ENCODE data around the gene SELENOI. TPM values are rescaled to one million over a fixed set of nuclear protein-coding genes. Genes with fewer than 3 reads are reported as not detected.
"Not testable (repeated sequence)": the region's sequence is repeated elsewhere in the genome, so short reads cannot be mapped to it uniquely, and the experiment has no call there.

Gene SELENOI
- total RNA-seq, 1 donor from 2014 or later, result 14.8 TPM

DNA sequence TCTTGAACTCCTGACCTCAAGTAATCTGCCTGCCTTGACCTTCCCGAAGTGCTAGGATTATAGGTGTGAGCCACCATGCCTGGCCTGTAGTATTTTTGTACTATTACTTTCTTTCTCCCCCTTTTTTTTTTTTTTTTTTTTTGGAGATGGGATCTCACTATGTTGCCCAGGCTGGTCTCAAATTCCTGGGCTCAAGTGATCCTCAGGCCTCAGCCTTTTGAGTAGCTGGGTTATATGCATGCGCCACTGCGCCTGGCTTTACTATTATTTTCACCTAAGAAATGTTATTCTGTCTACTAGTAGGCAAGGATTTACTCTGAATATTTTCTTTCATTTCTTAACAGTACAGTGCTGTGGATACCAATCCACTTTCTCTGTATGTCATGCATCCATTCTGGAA is 18.0 kb downstream of the SELENOI start:
- TF ChIP-seq, protein P1, sequence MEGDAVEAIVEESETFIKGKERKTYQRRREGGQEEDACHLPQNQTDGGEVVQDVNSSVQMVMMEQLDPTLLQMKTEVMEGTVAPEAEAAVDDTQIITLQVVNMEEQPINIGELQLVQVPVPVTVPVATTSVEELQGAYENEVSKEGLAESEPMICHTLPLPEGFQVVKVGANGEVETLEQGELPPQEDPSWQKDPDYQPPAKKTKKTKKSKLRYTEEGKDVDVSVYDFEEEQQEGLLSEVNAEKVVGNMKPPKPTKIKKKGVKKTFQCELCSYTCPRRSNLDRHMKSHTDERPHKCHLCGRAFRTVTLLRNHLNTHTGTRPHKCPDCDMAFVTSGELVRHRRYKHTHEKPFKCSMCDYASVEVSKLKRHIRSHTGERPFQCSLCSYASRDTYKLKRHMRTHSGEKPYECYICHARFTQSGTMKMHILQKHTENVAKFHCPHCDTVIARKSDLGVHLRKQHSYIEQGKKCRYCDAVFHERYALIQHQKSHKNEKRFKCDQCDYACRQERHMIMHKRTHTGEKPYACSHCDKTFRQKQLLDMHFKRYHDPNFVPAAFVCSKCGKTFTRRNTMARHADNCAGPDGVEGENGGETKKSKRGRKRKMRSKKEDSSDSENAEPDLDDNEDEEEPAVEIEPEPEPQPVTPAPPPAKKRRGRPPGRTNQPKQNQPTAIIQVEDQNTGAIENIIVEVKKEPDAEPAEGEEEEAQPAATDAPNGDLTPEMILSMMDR (IDR thresholded peaks at IDR 0.05), result no peak
- H3K27me3 ChIP-seq, result no peaks in the 10 kb centered on the region
- no peak overlapping the region for H3K27ac ChIP-seq
- ATAC-seq (no peak), DNase-seq (no peak)
- no peak overlapping the region for H3K4me3 ChIP-seq
- H3K9me3 ChIP-seq, result no peaks in the 10 kb centered on the region
- H3K4me1 ChIP-seq, result no peaks in the 10 kb centered on the region
- intact Hi-C loops (cut with DNase I), result no loop called here
- peaks cover 22% of the 10 kb centered on the region for H3K36me3 ChIP-seq

DNA sequence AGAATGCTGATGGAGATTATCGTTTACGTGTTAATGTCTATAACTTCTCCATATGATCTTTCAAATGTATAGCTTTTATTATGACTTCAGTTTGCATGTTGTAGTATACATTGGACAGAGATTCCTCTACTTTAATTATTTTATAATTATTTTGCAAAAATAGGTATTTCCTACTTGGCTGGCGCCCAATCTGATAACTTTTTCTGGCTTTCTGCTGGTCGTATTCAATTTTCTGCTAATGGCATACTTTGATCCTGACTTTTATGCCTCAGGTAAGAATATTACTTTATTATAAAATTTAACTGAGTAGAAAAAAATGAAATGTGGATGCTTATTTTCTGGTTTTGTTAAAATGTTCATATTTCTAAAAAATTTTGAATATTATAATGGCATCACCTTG is 18.7 kb downstream of the SELENOI start:
- Histone ChIP-seq H3K27me3 (no peaks in the 10 kb centered on the region), H3K4me3 (no peak overlapping the region), H3K4me1 (no peaks in the 10 kb centered on the region), H3K9me3 (no peaks in the 10 kb centered on the region), H3K36me3 (peaks cover 22% of the 10 kb centered on the region), H3K27ac (no peak overlapping the region)
- no peak for DNase-seq
- TF ChIP-seq, protein P1 (IDR thresholded peaks at IDR 0.05), result no peak
- no peak for ATAC-seq
- intact Hi-C loops (cut with DNase I), result no loop called here

- DNase-seq (no peak), ATAC-seq (no peak)
- TF ChIP-seq, protein P1 (IDR thresholded peaks at IDR 0.05), result no peak
- no peak overlapping the region for H3K27ac ChIP-seq
- H3K27me3 ChIP-seq, result no peaks in the 10 kb centered on the region
- peaks cover 22% of the 10 kb centered on the region for H3K36me3 ChIP-seq
- no peaks in the 10 kb centered on the region for H3K4me1 ChIP-seq
- intact Hi-C loops (cut with DNase I), result no loop called here
- no peaks in the 10 kb centered on the region for H3K9me3 ChIP-seq
- H3K4me3 ChIP-seq, result no peak overlapping the region
Observed at GRCh38 chr2:26366957-26367356, 21.0 kb downstream of the SELENOI start.

- H3K4me3 ChIP-seq; H3K27ac ChIP-seq; H3K4me1 ChIP-seq; intact Hi-C loops (cut with DNase I); DNase-seq; H3K27me3 ChIP-seq; ATAC-seq; H3K9me3 ChIP-seq: not testable (repeated sequence)
- H3K36me3 ChIP-seq, result peaks cover 35% of the 10 kb centered on the region
Observed at GRCh38 chr2:26369664-26370063, 23.7 kb downstream of the SELENOI start.

- H3K4me1 ChIP-seq; H3K4me3 ChIP-seq; H3K27me3 ChIP-seq; DNase-seq; H3K27ac ChIP-seq; ATAC-seq; H3K9me3 ChIP-seq; intact Hi-C loops (cut with DNase I): not testable (repeated sequence)
- H3K36me3 ChIP-seq, result peaks cover 47% of the 10 kb centered on the region
Observed at GRCh38 chr2:26370909-26371308, 25.0 kb downstream of the SELENOI start.

DNA sequence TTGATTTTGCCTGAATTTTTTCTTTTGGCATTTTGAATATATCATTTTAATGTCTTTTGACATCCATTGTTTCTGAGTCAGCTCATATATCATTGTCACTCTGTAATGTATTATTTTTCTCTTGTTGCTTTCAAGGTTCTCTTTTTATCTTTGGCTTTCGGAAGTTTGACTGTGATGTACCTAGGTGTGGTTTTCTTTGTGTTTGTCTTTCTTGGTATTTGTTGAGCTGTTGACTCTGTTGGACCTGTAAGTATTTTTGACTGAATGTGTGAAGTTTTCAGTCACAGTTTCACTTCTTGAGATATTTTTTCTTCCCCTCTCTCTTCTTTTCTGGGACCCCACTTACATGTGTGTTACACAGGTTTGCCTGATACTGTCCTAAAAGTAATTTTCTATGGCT is 30.9 kb downstream of the SELENOI start:
- TF ChIP-seq, protein P1 (IDR thresholded peaks at IDR 0.05), result no peak
- ATAC-seq (no peak), DNase-seq (no peak)
- Histone ChIP-seq H3K27me3 (no peaks in the 10 kb centered on the region), H3K4me1 (no peaks in the 10 kb centered on the region), H3K4me3 (no peak overlapping the region), H3K9me3 (no peaks in the 10 kb centered on the region), H3K27ac (no peak overlapping the region), H3K36me3 (peaks cover 31% of the 10 kb centered on the region)
- intact Hi-C loops (cut with DNase I), result no loop called here

GRCh38 chr2:26380281-26380680 is 34.3 kb downstream of the SELENOI start:
- TF ChIP-seq, protein P1 (IDR thresholded peaks at IDR 0.05), result no peak
- no peak for DNase-seq
- no peak for ATAC-seq
- no peak overlapping the region for H3K4me3 ChIP-seq
- H3K9me3 ChIP-seq, result no peaks in the 10 kb centered on the region
- H3K36me3 ChIP-seq, result peaks cover 12% of the 10 kb centered on the region
- intact Hi-C loops (cut with DNase I), result no loop called here
- no peak overlapping the region for H3K27ac ChIP-seq
- H3K27me3 ChIP-seq, result no peaks in the 10 kb centered on the region
- H3K4me1 ChIP-seq, result no peaks in the 10 kb centered on the region
